ENCODE results near the gene MRPS27.

MRPS27 gene

GRCh38 chr5:72364951-72365350, 44.9 kb upstream of the MRPS27 start:
- Histone ChIP-seq H3K36me3 (ENCODE audit: control insufficient read depth, insufficient read depth, low read length) (no peaks in the 10 kb centered on the region), H2BK15ac (replicated peaks; ENCODE audit: low read depth) (no peak overlapping the region), H3K79me2 (ENCODE audit: control insufficient read depth, insufficient read depth, low read length) (no peaks in the 10 kb centered on the region), H3K4ac (ENCODE audit: low read depth, low read length) (no peak overlapping the region), H4K8ac (ENCODE audit: low read depth, low read length) (no peak overlapping the region), H3K27me3 (ENCODE audit: insufficient read depth, low read length, poor library complexity) (no peaks in the 10 kb centered on the region), H3K18ac (ENCODE audit: low read length) (no peak overlapping the region), H3K4me2 (ENCODE audit: low read length) (no peak overlapping the region), H3K4me3 (ENCODE audit: low read length) (no peak overlapping the region), H3K56ac (ENCODE audit: low read length) (no peak overlapping the region), H3K27ac (ENCODE audit: low read depth, low read length) (no peak overlapping the region), H4K5ac (ENCODE audit: low read length) (no peak overlapping the region), H3K9ac (ENCODE audit: low read length) (no peak overlapping the region), H3K79me1 (ENCODE audit: low read length) (no peaks in the 10 kb centered on the region), H2AK5ac (ENCODE audit: low read length) (no peak overlapping the region), H2BK5ac (ENCODE audit: low read length) (no peak overlapping the region), H3K4me1 (ENCODE audit: control insufficient read depth, low read depth, low read length) (no peaks in the 10 kb centered on the region), H2BK120ac (ENCODE audit: low read depth, low read length) (no peak overlapping the region), H3K23ac (ENCODE audit: low read length) (no peak overlapping the region)
- no CpG with 5 or more reads among the region's 4 CpGs for WGBS (ENCODE audit: extremely low coverage, insufficient coverage, low lambda C conversion rate)
- DNase-seq = peak; percentile 16

GRCh38 chr5:72364171-72364570, 44.1 kb upstream of the MRPS27 start:
- Histone ChIP-seq H3K4ac (ENCODE audit: low read depth, low read length) (no peak overlapping the region), H3K79me2 (ENCODE audit: control insufficient read depth, insufficient read depth, low read length) (no peaks in the 10 kb centered on the region), H3K4me3 (ENCODE audit: low read length) (no peak overlapping the region), H3K36me3 (ENCODE audit: control insufficient read depth, insufficient read depth, low read length) (no peaks in the 10 kb centered on the region), H3K27me3 (ENCODE audit: insufficient read depth, low read length, poor library complexity) (no peaks in the 10 kb centered on the region), H3K4me2 (ENCODE audit: low read length) (no peak overlapping the region), H4K8ac (ENCODE audit: low read depth, low read length) (no peak overlapping the region), H3K23ac (ENCODE audit: low read length) (no peak overlapping the region), H3K4me1 (ENCODE audit: control insufficient read depth, low read depth, low read length) (no peaks in the 10 kb centered on the region), H3K56ac (ENCODE audit: low read length) (no peak overlapping the region), H3K9ac (ENCODE audit: low read length) (no peak overlapping the region), H3K79me1 (ENCODE audit: low read length) (no peaks in the 10 kb centered on the region), H2AK5ac (ENCODE audit: low read length) (no peak overlapping the region), H2BK120ac (ENCODE audit: low read depth, low read length) (no peak overlapping the region), H3K18ac (ENCODE audit: low read length) (no peak overlapping the region), H2BK5ac (ENCODE audit: low read length) (no peak overlapping the region), H3K27ac (ENCODE audit: low read depth, low read length) (no peak overlapping the region), H4K5ac (ENCODE audit: low read length) (no peak overlapping the region), H2BK15ac (replicated peaks; ENCODE audit: low read depth) (no peak overlapping the region)
- no CpG with 5 or more reads among the region's 1 CpG for WGBS (ENCODE audit: extremely low coverage, insufficient coverage, low lambda C conversion rate)
- DNase-seq = no peak

DNA sequence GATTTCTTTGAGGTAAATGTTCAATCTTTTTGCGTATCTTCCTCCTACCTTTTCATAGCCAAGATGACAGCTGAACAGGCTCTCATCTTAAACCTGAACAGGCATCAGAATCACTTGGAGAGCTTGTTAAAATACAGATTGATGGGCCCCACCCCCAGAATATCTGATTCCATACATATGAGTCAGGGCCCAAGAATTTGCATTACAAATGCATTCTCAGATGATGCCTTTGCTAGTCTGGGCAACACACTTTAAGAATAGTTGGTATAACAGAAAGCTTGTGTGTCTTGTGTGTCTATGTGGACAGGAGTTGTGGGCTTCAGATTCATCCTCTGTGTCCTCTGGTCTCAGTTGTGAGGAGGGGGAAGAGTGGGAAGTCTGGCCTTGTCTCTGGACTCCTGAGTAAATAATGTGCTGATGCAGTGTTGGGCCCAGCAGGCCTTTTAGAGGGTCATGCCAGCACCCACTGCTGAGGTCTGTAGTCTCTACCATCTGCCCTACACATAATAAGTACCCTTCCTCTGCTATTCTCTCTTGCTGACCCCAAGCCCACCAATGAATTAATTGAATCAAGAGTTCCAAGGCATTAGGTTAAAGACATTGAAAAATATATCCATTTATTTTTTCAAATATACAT, 43.2 kb upstream of the MRPS27 start:
- Histone ChIP-seq H3K56ac (ENCODE audit: low read length) (no peak overlapping the region), H3K4me1 (ENCODE audit: control insufficient read depth, low read depth, low read length) (no peaks in the 10 kb centered on the region), H3K27ac (ENCODE audit: low read depth, low read length) (no peak overlapping the region), H3K4ac (ENCODE audit: low read depth, low read length) (no peak overlapping the region), H3K79me2 (ENCODE audit: control insufficient read depth, insufficient read depth, low read length) (no peaks in the 10 kb centered on the region), H3K79me1 (ENCODE audit: low read length) (no peaks in the 10 kb centered on the region), H2BK15ac (replicated peaks; ENCODE audit: low read depth) (no peak overlapping the region), H2BK120ac (ENCODE audit: low read depth, low read length) (no peak overlapping the region), H3K27me3 (ENCODE audit: insufficient read depth, low read length, poor library complexity) (no peaks in the 10 kb centered on the region), H3K23ac (ENCODE audit: low read length) (no peak overlapping the region), H2AK5ac (ENCODE audit: low read length) (no peak overlapping the region), H3K4me3 (ENCODE audit: low read length) (no peak overlapping the region), H4K8ac (ENCODE audit: low read depth, low read length) (no peak overlapping the region), H2BK5ac (ENCODE audit: low read length) (no peak overlapping the region), H3K4me2 (ENCODE audit: low read length) (no peak overlapping the region), H3K18ac (ENCODE audit: low read length) (no peak overlapping the region), H3K9ac (ENCODE audit: low read length) (no peak overlapping the region), H4K5ac (ENCODE audit: low read length) (no peak overlapping the region), H3K36me3 (ENCODE audit: control insufficient read depth, insufficient read depth, low read length) (no peaks in the 10 kb centered on the region)
- WGBS (ENCODE audit: extremely low coverage, insufficient coverage, low lambda C conversion rate) = no CpG with 5 or more reads among the region's 1 CpG
- peak; percentile 90 for DNase-seq

GRCh38 chr5:72359886-72360285, 39.8 kb upstream of the MRPS27 start:
- Histone ChIP-seq H3K79me1 (ENCODE audit: low read length) (no peaks in the 10 kb centered on the region), H3K56ac (ENCODE audit: low read length) (no peak overlapping the region), H3K18ac (ENCODE audit: low read length) (no peak overlapping the region), H3K23ac (ENCODE audit: low read length) (no peak overlapping the region), H4K8ac (ENCODE audit: low read depth, low read length) (no peak overlapping the region), H3K4me1 (ENCODE audit: control insufficient read depth, low read depth, low read length) (no peaks in the 10 kb centered on the region), H3K79me2 (ENCODE audit: control insufficient read depth, insufficient read depth, low read length) (no peaks in the 10 kb centered on the region), H3K4me3 (ENCODE audit: low read length) (no peak overlapping the region), H3K27me3 (ENCODE audit: insufficient read depth, low read length, poor library complexity) (no peaks in the 10 kb centered on the region), H2BK15ac (replicated peaks; ENCODE audit: low read depth) (no peak overlapping the region), H2BK120ac (ENCODE audit: low read depth, low read length) (no peak overlapping the region), H4K5ac (ENCODE audit: low read length) (no peak overlapping the region), H3K9ac (ENCODE audit: low read length) (no peak overlapping the region), H2AK5ac (ENCODE audit: low read length) (no peak overlapping the region), H3K27ac (ENCODE audit: low read depth, low read length) (no peak overlapping the region), H3K36me3 (ENCODE audit: control insufficient read depth, insufficient read depth, low read length) (no peaks in the 10 kb centered on the region), H2BK5ac (ENCODE audit: low read length) (no peak overlapping the region), H3K4ac (ENCODE audit: low read depth, low read length) (no peak overlapping the region), H3K4me2 (ENCODE audit: low read length) (no peak overlapping the region)
- WGBS (ENCODE audit: extremely low coverage, insufficient coverage, low lambda C conversion rate) = no CpG with 5 or more reads among the region's 1 CpG
- no peak for DNase-seq

DNA sequence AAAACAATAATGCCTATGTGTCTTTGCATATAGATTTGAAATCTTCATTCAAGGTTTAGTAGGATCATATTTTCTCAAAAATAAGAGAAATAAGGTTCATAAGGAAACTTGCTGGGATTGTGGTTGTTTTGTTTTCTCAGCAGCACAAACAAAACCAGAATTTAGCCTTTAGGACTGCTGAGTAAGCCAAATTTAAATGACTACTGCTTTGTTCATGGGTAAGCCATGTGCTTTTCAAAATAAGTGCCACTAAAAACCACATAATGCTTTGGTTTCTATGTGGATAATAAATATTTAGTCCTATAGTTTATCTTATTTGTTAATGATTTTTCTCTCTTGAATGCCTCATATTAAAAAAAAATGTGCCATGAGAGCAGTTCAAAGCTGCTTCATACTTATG, 38.9 kb upstream of the MRPS27 start:
- no peaks in the 10 kb centered on the region for H3K4me1 ChIP-seq (ENCODE audit: control insufficient read depth, low read depth, low read length)
- H2BK15ac ChIP-seq (replicated peaks; ENCODE audit: low read depth) = no peak overlapping the region
- DNase-seq = no peak
- no peak overlapping the region for H2BK5ac ChIP-seq (ENCODE audit: low read length)
- no peak overlapping the region for H3K4ac ChIP-seq (ENCODE audit: low read depth, low read length)
- no peak overlapping the region for H3K4me3 ChIP-seq (ENCODE audit: low read length)
- H4K5ac ChIP-seq (ENCODE audit: low read length) = no peak overlapping the region
- no peaks in the 10 kb centered on the region for H3K79me1 ChIP-seq (ENCODE audit: low read length)
- no peak overlapping the region for H2AK5ac ChIP-seq (ENCODE audit: low read length)
- H3K18ac ChIP-seq (ENCODE audit: low read length) = no peak overlapping the region
- H3K23ac ChIP-seq (ENCODE audit: low read length) = no peak overlapping the region
- no peak overlapping the region for H2BK120ac ChIP-seq (ENCODE audit: low read depth, low read length)
- no peak overlapping the region for H3K9ac ChIP-seq (ENCODE audit: low read length)
- no peak overlapping the region for H3K27ac ChIP-seq (ENCODE audit: low read depth, low read length)
- H3K36me3 ChIP-seq (ENCODE audit: control insufficient read depth, insufficient read depth, low read length) = no peaks in the 10 kb centered on the region
- H3K27me3 ChIP-seq (ENCODE audit: insufficient read depth, low read length, poor library complexity) = no peaks in the 10 kb centered on the region
- H3K4me2 ChIP-seq (ENCODE audit: low read length) = no peak overlapping the region
- no peak overlapping the region for H4K8ac ChIP-seq (ENCODE audit: low read depth, low read length)
- no peaks in the 10 kb centered on the region for H3K79me2 ChIP-seq (ENCODE audit: control insufficient read depth, insufficient read depth, low read length)
- no peak overlapping the region for H3K56ac ChIP-seq (ENCODE audit: low read length)

DNA sequence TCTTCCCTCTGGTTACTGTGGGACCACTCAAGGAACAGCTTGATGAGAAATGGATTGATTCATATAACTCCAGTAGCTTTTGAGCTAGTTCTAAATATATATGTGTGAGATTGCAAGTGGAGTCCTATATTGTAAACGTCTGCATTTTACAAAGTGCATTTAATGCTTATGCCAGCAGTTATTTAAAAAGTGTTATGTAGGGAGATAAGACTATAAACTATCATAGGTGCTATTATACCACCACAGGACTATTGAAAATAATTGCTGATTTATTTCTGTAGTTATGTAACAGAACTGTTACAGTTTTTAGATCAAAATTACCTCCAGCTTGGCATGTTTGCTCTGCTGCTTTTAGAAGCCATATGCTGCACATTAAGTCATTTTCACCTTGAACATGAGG, 36.3 kb upstream of the MRPS27 start:
- Histone ChIP-seq H3K23ac (ENCODE audit: low read length) (no peak overlapping the region), H3K56ac (ENCODE audit: low read length) (no peak overlapping the region), H3K27me3 (ENCODE audit: insufficient read depth, low read length, poor library complexity) (no peaks in the 10 kb centered on the region), H3K79me2 (ENCODE audit: control insufficient read depth, insufficient read depth, low read length) (no peaks in the 10 kb centered on the region), H3K4me2 (ENCODE audit: low read length) (no peak overlapping the region), H3K4ac (ENCODE audit: low read depth, low read length) (no peak overlapping the region), H2BK15ac (replicated peaks; ENCODE audit: low read depth) (no peak overlapping the region), H3K4me3 (ENCODE audit: low read length) (no peak overlapping the region), H3K27ac (ENCODE audit: low read depth, low read length) (no peak overlapping the region), H2BK5ac (ENCODE audit: low read length) (no peak overlapping the region), H3K79me1 (ENCODE audit: low read length) (no peaks in the 10 kb centered on the region), H2AK5ac (ENCODE audit: low read length) (no peak overlapping the region), H4K5ac (ENCODE audit: low read length) (no peak overlapping the region), H3K4me1 (ENCODE audit: control insufficient read depth, low read depth, low read length) (no peaks in the 10 kb centered on the region), H3K9ac (ENCODE audit: low read length) (no peak overlapping the region), H4K8ac (ENCODE audit: low read depth, low read length) (no peak overlapping the region), H3K36me3 (ENCODE audit: control insufficient read depth, insufficient read depth, low read length) (no peaks in the 10 kb centered on the region), H2BK120ac (ENCODE audit: low read depth, low read length) (no peak overlapping the region), H3K18ac (ENCODE audit: low read length) (no peak overlapping the region)
- no CpG with 5 or more reads among the region's 1 CpG for WGBS (ENCODE audit: extremely low coverage, insufficient coverage, low lambda C conversion rate)
- no peak for DNase-seq
